GF-D8 (cell line): ENCODE results near the gene RBM38.

Experiments used
- DNase-seq: peaks from one replicate; lab custom pipeline; 2025; lab: John Stamatoyannopoulos, UW

RBM38 gene

GRCh38 chr20:57391439-57392301 is 474 bp downstream of the RBM38 start:
- no peak for DNase-seq

- DNase-seq: no peak
Measured at GRCh38 chr20:57392512-57393271, 1.5 kb downstream of the RBM38 start.

GRCh38 chr20:57393321-57394120 is 2.3 kb downstream of the RBM38 start:
- no peak for DNase-seq

- no peak for DNase-seq
Measured at GRCh38 chr20:57394121-57395082, 3.2 kb downstream of the RBM38 start.

GRCh38 chr20:57395111-57395966 is 4.1 kb downstream of the RBM38 start:
- DNase-seq: no peak

- no peak for DNase-seq
Measured at GRCh38 chr20:57396212-57396983, 5.2 kb downstream of the RBM38 start.

GRCh38 chr20:57396984-57397692 is 5.9 kb downstream of the RBM38 start:
- DNase-seq: no peak

- no peak for DNase-seq
Measured at GRCh38 chr20:57397693-57398108, 6.5 kb downstream of the RBM38 start.

- DNase-seq: peak; percentile 53
Measured at GRCh38 chr20:57398231-57398821, 7.1 kb downstream of the RBM38 start.

- no peak for DNase-seq
Measured at GRCh38 chr20:57398901-57399535, 7.8 kb downstream of the RBM38 start.

GRCh38 chr20:57399587-57400155 is 8.5 kb downstream of the RBM38 start:
- DNase-seq: no peak

GRCh38 chr20:57400231-57400701 is 9.1 kb downstream of the RBM38 start:
- no peak for DNase-seq

- no peak for DNase-seq
Measured at GRCh38 chr20:57400821-57401564, 9.8 kb downstream of the RBM38 start.

- no peak for DNase-seq
Measured at GRCh38 chr20:57401565-57401918, 10.3 kb downstream of the RBM38 start.

- DNase-seq: no peak
Measured at GRCh38 chr20:57402206-57403125, 11.3 kb downstream of the RBM38 start.

GRCh38 chr20:57403216-57403615 is 12.0 kb downstream of the RBM38 start:
- no peak for DNase-seq
